Activated naive CD8-positive, alpha-beta T cell treated with anti-CD3 and anti-CD28 coated beads, Interleukin-2, amount 50 U/mL, for 24 hours (primary cell): ENCODE measurements around the gene UBE2O.

Experiments
- ATAC-seq: fragments of 150-1000 bp; cut with Tn5 transposase; one replicate; pipeline ENCODE4 v1.10.0; 2021
- DNase-seq: peaks from one replicate; pipeline ENCODE4 v3.0.0; 2021
- H3K27ac Mint-ChIP-seq: one replicate; pipeline ENCODE4 v1.8.0; 2021; ENCODE audit warnings: mild to moderate bottlenecking, mixed read lengths
- H3K27me3 Mint-ChIP-seq: one replicate; pipeline ENCODE4 v1.8.0; 2021; ENCODE audit warnings: mixed read lengths
- H3K36me3 Mint-ChIP-seq: one replicate; pipeline ENCODE4 v1.8.0; 2021; ENCODE audit warnings: low read depth, mixed read lengths
- H3K4me1 Mint-ChIP-seq: one replicate; pipeline ENCODE4 v1.8.0; 2021; ENCODE audit warnings: mixed read lengths
- H3K4me3 Mint-ChIP-seq: one replicate; pipeline ENCODE4 v1.8.0; 2021; ENCODE audit warnings: mild to moderate bottlenecking, moderate library complexity, mixed read lengths
- H3K9me3 Mint-ChIP-seq: one replicate; pipeline ENCODE4 v1.8.0; 2021; ENCODE audit warnings: mixed read lengths

UBE2O gene

GRCh38 chr17:76381633-76382350, 71.2 kb downstream of the UBE2O start:
- H3K4me1 Mint-ChIP-seq, result peaks cover 15% of the 10 kb centered on the region
- no peak for ATAC-seq
- no peak for DNase-seq
- peaks cover 4% of the 10 kb centered on the region for H3K27me3 Mint-ChIP-seq
- H3K9me3 Mint-ChIP-seq, result no peaks in the 10 kb centered on the region
- H3K27ac Mint-ChIP-seq, result no peak overlapping the region
- H3K4me3 Mint-ChIP-seq, result no peak overlapping the region
- no peaks in the 10 kb centered on the region for H3K36me3 Mint-ChIP-seq

- DNase-seq (no peak), ATAC-seq (no peak)
- Mint-ChIP-seq H3K4me1 (peaks cover 6% of the 10 kb centered on the region), H3K27me3 (peaks cover 4% of the 10 kb centered on the region), H3K36me3 (no peaks in the 10 kb centered on the region), H3K4me3 (no peak overlapping the region), H3K9me3 (no peaks in the 10 kb centered on the region), H3K27ac (no peak overlapping the region)
Observed at GRCh38 chr17:76379646-76380376, 73.1 kb downstream of the UBE2O start.

- DNase-seq (no peak), ATAC-seq (no peak)
- Mint-ChIP-seq H3K4me3 (no peak overlapping the region), H3K27ac (no peak overlapping the region), H3K27me3 (peaks cover 4% of the 10 kb centered on the region), H3K36me3 (no peaks in the 10 kb centered on the region), H3K9me3 (no peaks in the 10 kb centered on the region), H3K4me1 (peaks cover 6% of the 10 kb centered on the region)
Observed at GRCh38 chr17:76379275-76379641, 73.7 kb downstream of the UBE2O start.

GRCh38 chr17:76378548-76379274, 74.2 kb downstream of the UBE2O start:
- H3K27me3 Mint-ChIP-seq, result peaks cover 4% of the 10 kb centered on the region
- no peaks in the 10 kb centered on the region for H3K9me3 Mint-ChIP-seq
- no peaks in the 10 kb centered on the region for H3K36me3 Mint-ChIP-seq
- peaks cover 4% of the 10 kb centered on the region for H3K4me1 Mint-ChIP-seq
- ATAC-seq (no peak), DNase-seq (no peak)
- no peak overlapping the region for H3K4me3 Mint-ChIP-seq
- no peak overlapping the region for H3K27ac Mint-ChIP-seq

GRCh38 chr17:76376318-76377133, 76.4 kb downstream of the UBE2O start:
- no peak for DNase-seq
- Mint-ChIP-seq H3K27me3 (peaks cover 2% of the 10 kb centered on the region), H3K36me3 (no peaks in the 10 kb centered on the region), H3K4me3 (no peak overlapping the region), H3K9me3 (no peaks in the 10 kb centered on the region), H3K27ac (no peak overlapping the region), H3K4me1 (peaks cover 4% of the 10 kb centered on the region)
- no peak for ATAC-seq

- no peak overlapping the region for H3K4me3 Mint-ChIP-seq
- H3K36me3 Mint-ChIP-seq, result no peaks in the 10 kb centered on the region
- H3K4me1 Mint-ChIP-seq, result peaks cover 4% of the 10 kb centered on the region
- ATAC-seq (peak; percentile 42), DNase-seq (no peak)
- no peak overlapping the region for H3K27ac Mint-ChIP-seq
- no peaks in the 10 kb centered on the region for H3K27me3 Mint-ChIP-seq
- H3K9me3 Mint-ChIP-seq, result no peaks in the 10 kb centered on the region
Observed at GRCh38 chr17:76371656-76372628, 81.0 kb downstream of the UBE2O start.

GRCh38 chr17:76370261-76370993, 82.5 kb downstream of the UBE2O start:
- H3K9me3 Mint-ChIP-seq, result no peaks in the 10 kb centered on the region
- peaks cover 4% of the 10 kb centered on the region for H3K4me1 Mint-ChIP-seq
- DNase-seq (no peak), ATAC-seq (no peak)
- no peak overlapping the region for H3K27ac Mint-ChIP-seq
- no peaks in the 10 kb centered on the region for H3K36me3 Mint-ChIP-seq
- H3K27me3 Mint-ChIP-seq, result no peaks in the 10 kb centered on the region
- no peak overlapping the region for H3K4me3 Mint-ChIP-seq

GRCh38 chr17:76369804-76370203, 83.1 kb downstream of the UBE2O start:
- Mint-ChIP-seq H3K27ac (no peak overlapping the region), H3K27me3 (no peaks in the 10 kb centered on the region), H3K4me3 (no peak overlapping the region), H3K36me3 (no peaks in the 10 kb centered on the region), H3K9me3 (no peaks in the 10 kb centered on the region), H3K4me1 (peaks cover 4% of the 10 kb centered on the region)
- DNase-seq (no peak), ATAC-seq (no peak)

GRCh38 chr17:76369379-76369778, 83.6 kb downstream of the UBE2O start:
- H3K4me1 Mint-ChIP-seq, result peaks cover 4% of the 10 kb centered on the region
- DNase-seq (no peak), ATAC-seq (no peak)
- H3K36me3 Mint-ChIP-seq, result no peaks in the 10 kb centered on the region
- no peak overlapping the region for H3K4me3 Mint-ChIP-seq
- no peaks in the 10 kb centered on the region for H3K27me3 Mint-ChIP-seq
- H3K9me3 Mint-ChIP-seq, result no peaks in the 10 kb centered on the region
- H3K27ac Mint-ChIP-seq, result no peak overlapping the region

- H3K4me1 Mint-ChIP-seq, result peaks cover 4% of the 10 kb centered on the region
- ATAC-seq (no peak), DNase-seq (no peak)
- no peaks in the 10 kb centered on the region for H3K27me3 Mint-ChIP-seq
- H3K9me3 Mint-ChIP-seq, result no peaks in the 10 kb centered on the region
- H3K4me3 Mint-ChIP-seq, result no peak overlapping the region
- no peaks in the 10 kb centered on the region for H3K36me3 Mint-ChIP-seq
- H3K27ac Mint-ChIP-seq, result no peak overlapping the region
Observed at GRCh38 chr17:76368545-76368944, 84.4 kb downstream of the UBE2O start.

- Mint-ChIP-seq H3K36me3 (no peaks in the 10 kb centered on the region), H3K9me3 (no peaks in the 10 kb centered on the region), H3K4me1 (peaks cover 4% of the 10 kb centered on the region), H3K4me3 (no peak overlapping the region), H3K27ac (no peak overlapping the region), H3K27me3 (no peaks in the 10 kb centered on the region)
- DNase-seq, result no peak
- no peak for ATAC-seq
Observed at GRCh38 chr17:76367642-76368041, 85.3 kb downstream of the UBE2O start.

- DNase-seq (no peak), ATAC-seq (no peak)
- H3K36me3 Mint-ChIP-seq, result no peaks in the 10 kb centered on the region
- no peak overlapping the region for H3K4me3 Mint-ChIP-seq
- H3K4me1 Mint-ChIP-seq, result no peaks in the 10 kb centered on the region
- no peaks in the 10 kb centered on the region for H3K27me3 Mint-ChIP-seq
- H3K27ac Mint-ChIP-seq, result no peak overlapping the region
- no peaks in the 10 kb centered on the region for H3K9me3 Mint-ChIP-seq
Observed at GRCh38 chr17:76366247-76366646, 86.7 kb downstream of the UBE2O start.

GRCh38 chr17:76365256-76365903, 87.6 kb downstream of the UBE2O start:
- no peak for ATAC-seq
- H3K36me3 Mint-ChIP-seq, result no peaks in the 10 kb centered on the region

More at GRCh38 chr17:76365256-76365903, 87.6 kb downstream of the UBE2O start:
- no peak for DNase-seq
- no peaks in the 10 kb centered on the region for H3K4me1 Mint-ChIP-seq
- no peaks in the 10 kb centered on the region for H3K9me3 Mint-ChIP-seq
- no peaks in the 10 kb centered on the region for H3K27me3 Mint-ChIP-seq
- H3K27ac Mint-ChIP-seq, result no peak overlapping the region
- H3K4me3 Mint-ChIP-seq, result no peak overlapping the region
